GM19467 (cell line): Measurements from ENCODE around the gene IYD.
"Not testable (repeated sequence)": the region's sequence is repeated elsewhere in the genome, so short reads cannot be mapped to it uniquely, and the experiment has no call there.

Experiments
- ATAC-seq: cut with Tn5 transposase; IDR thresholded peaks from one replicate; pipeline ENCODE4 v1.9.1; 2021; ENCODE audit warnings: mild to moderate bottlenecking, moderate library complexity; ENCODE audit not compliant: unreplicated experiment

The IYD gene

GRCh38 chr6:150426198-150426597 lies 57.4 kb downstream of the IYD start:
- no peak for ATAC-seq

GRCh38 chr6:150427037-150427602 lies 58.3 kb downstream of the IYD start:
- ATAC-seq = no peak

- ATAC-seq = no peak
Measured at GRCh38 chr6:150427843-150428242, 59.0 kb downstream of the IYD start.

GRCh38 chr6:150430815-150431214 lies 62.0 kb downstream of the IYD start:
- no peak for ATAC-seq

- no peak for ATAC-seq
Measured at GRCh38 chr6:150435360-150435759, 66.5 kb downstream of the IYD start.

- no peak for ATAC-seq
Measured at GRCh38 chr6:150435832-150436231, 67.0 kb downstream of the IYD start.

GRCh38 chr6:150439373-150439772 lies 70.6 kb downstream of the IYD start:
- no peak for ATAC-seq

GRCh38 chr6:150443621-150444020 lies 74.8 kb downstream of the IYD start:
- no peak for ATAC-seq

- no peak for ATAC-seq
Measured at GRCh38 chr6:150444308-150444707, 75.5 kb downstream of the IYD start.

- no peak for ATAC-seq
Measured at GRCh38 chr6:150445486-150445885, 76.7 kb downstream of the IYD start.

GRCh38 chr6:150448221-150448620 lies 79.4 kb downstream of the IYD start:
- ATAC-seq = no peak

- ATAC-seq = not testable (repeated sequence)
Measured at GRCh38 chr6:150449055-150449454, 80.2 kb downstream of the IYD start.

- ATAC-seq = no peak
Measured at GRCh38 chr6:150450918-150451317, 82.1 kb downstream of the IYD start.

- ATAC-seq = no peak
Measured at GRCh38 chr6:150451807-150452427, 83.1 kb downstream of the IYD start.

GRCh38 chr6:150452428-150453243 lies 83.8 kb downstream of the IYD start:
- no peak for ATAC-seq

- ATAC-seq = no peak
Measured at GRCh38 chr6:150453357-150453756, 84.5 kb downstream of the IYD start.
